PC-3 (cell line): ENCODE data around the gene PDHX. TPM values are rescaled to one million over a fixed set of nuclear protein-coding genes. Genes with fewer than 3 reads are reported as not detected.

Experiments
- ATAC-seq: fragments of 200-7000 bp; cut with Tn5 transposase; 2 replicates; pipeline ENCODE4 v1.9.1; 2020; ENCODE audit warnings: mild to moderate bottlenecking, moderate library complexity
- BruUV-seq: library from RNA; stranded (reverse); fragments of 400-500 nt; replicated peaks from 2 replicates; lab custom pipeline; 2021; lab: Mats Ljungman, UMichigan
- CTCF ChIA-PET: fragments of 300-600 bp; sonication (Branson Sonifier 250); formaldehyde crosslinking; loops from one replicate; lab custom pipeline; 2022; ENCODE audit warnings: antibody characterized with exemption; lab: Charles Lee
- POLR2A ChIA-PET: fragments of 300-600 bp; sonication (Branson Sonifier 250); formaldehyde crosslinking; loops from one replicate; lab custom pipeline; 2022; ENCODE audit warnings: antibody characterized with exemption; ENCODE audit not compliant: unreplicated experiment; lab: Charles Lee
- DNase-seq: peaks from one replicate; pipeline ENCODE4 v3.0.0-alpha.2; 2015
- H2AFZ ChIP-seq: fragments of 300-600 bp; sonication (generic); 2 replicates; pipeline ENCODE4 v1.6.0; 2016; ENCODE audit warnings: antibody characterized with exemption, low read length
- H3F3A ChIP-seq: fragments of 300-600 bp; sonication (generic); one replicate; pipeline ENCODE4 v1.6.0; 2017; ENCODE audit warnings: antibody characterized with exemption, low read length, control low read depth, mild to moderate bottlenecking; ENCODE audit not compliant: unreplicated experiment
- H3K27ac ChIP-seq: fragments of 300-600 bp; sonication (generic); 2 replicates; pipeline ENCODE4 v1.5.1; 2016; ENCODE audit warnings: mild to moderate bottlenecking, low read length
- H3K27me3 ChIP-seq: fragments of 300-600 bp; sonication (generic); 2 replicates; pipeline ENCODE4 v1.6.1; 2016; ENCODE audit warnings: low read length, mixed read lengths
- H3K36me3 ChIP-seq: fragments of 300-600 bp; sonication (generic); 2 replicates; pipeline ENCODE4 v1.6.1; 2016; ENCODE audit warnings: low read depth, mixed run types, low read length, mixed read lengths
- H3K4me1 ChIP-seq: fragments of 300-600 bp; sonication (generic); 2 replicates; pipeline ENCODE4 v1.5.1; 2016; ENCODE audit warnings: low read length; ENCODE audit not compliant: insufficient read depth
- H3K4me2 ChIP-seq: fragments of 300-600 bp; sonication (generic); 2 replicates; pipeline ENCODE4 v1.6.0; 2016; ENCODE audit warnings: low read length
- H3K4me3 ChIP-seq: fragments of 300-600 bp; sonication (generic); 2 replicates; pipeline ENCODE4 v1.5.1; 2016; ENCODE audit warnings: mild to moderate bottlenecking, low read length, mixed read lengths
- H3K79me2 ChIP-seq: fragments of 300-600 bp; sonication (generic); 2 replicates; pipeline ENCODE4 v1.6.1; 2017; ENCODE audit warnings: low read length, mixed read lengths
- H3K9ac ChIP-seq: fragments of 300-600 bp; sonication (generic); 2 replicates; pipeline ENCODE4 v1.6.0; 2016; ENCODE audit warnings: mild to moderate bottlenecking, low read length
- H3K9me2 ChIP-seq: fragments of 300-600 bp; sonication (generic); replicated peaks from 2 replicates; pipeline ENCODE4 v1.6.1; 2016; ENCODE audit warnings: mixed run types, low read length, mixed read lengths
- H3K9me3 ChIP-seq: fragments of 300-600 bp; sonication (generic); 2 replicates; pipeline ENCODE4 v1.6.1; 2016; ENCODE audit warnings: low read length, mixed read lengths
- H4K20me1 ChIP-seq: fragments of 300-600 bp; sonication (generic); 2 replicates; pipeline ENCODE4 v1.6.1; 2016; ENCODE audit warnings: low read length, mixed read lengths
- EZH2 ChIP-seq: fragments of 300-600 bp; sonication (generic); IDR thresholded peaks from one replicate; pipeline ENCODE4 v1.6.1; 2017; ENCODE audit warnings: antibody characterized with exemption, mild to moderate bottlenecking, low read length; ENCODE audit not compliant: unreplicated experiment
- EZH2phosphoT487 ChIP-seq: fragments of 300-600 bp; sonication (generic); IDR thresholded peaks from 2 replicates; pipeline ENCODE4 v1.6.1; 2018; ENCODE audit warnings: mild to moderate bottlenecking, antibody characterized with exemption, low read length, borderline replicate concordance
- intact Hi-C: fragments of 100-400 bp; cut with micrococcal nuclease; formaldehyde crosslinking; loops from 2 replicates; pipeline ENCODE4 v1.9.0; 2023
- total RNA-seq: library from RNA; depleted of rRNA; stranded (reverse); fragments of >200 nt; gene quantifications from 2 replicates; pipeline ENCODE4 v1.2.3, GENCODE V29; 2014
- TF ChIP-seq, protein P1 (sequence below): fragments of 300-600 bp; sonication (generic); conservative IDR thresholded peaks from 2 replicates; pipeline ENCODE4 v1.5.1; 2017; ENCODE audit warnings: antibody characterized with exemption, low read depth, mild to moderate bottlenecking, low read length

PDHX gene
- total RNA-seq, 1 experiment from 2014 or later, result 20.3 TPM

DNA sequence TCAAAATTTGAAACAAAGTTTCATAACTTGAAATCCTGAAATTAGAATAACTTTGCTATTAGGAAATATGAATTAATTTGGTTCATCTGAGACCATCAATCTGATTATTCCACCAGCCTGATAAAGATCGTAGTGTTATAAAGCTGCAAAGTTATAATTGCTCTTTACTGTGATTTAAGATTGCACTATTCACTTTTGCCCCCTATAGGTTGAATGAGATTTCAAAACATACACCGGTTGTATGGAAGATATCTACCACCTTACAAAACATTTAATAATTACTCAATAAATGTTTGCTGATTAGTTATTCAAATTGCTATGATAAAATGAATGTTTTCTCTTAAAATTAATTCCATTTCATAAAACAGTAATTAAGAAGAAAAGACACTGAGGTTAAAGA lies 26.3 kb upstream of the PDHX start:
- Histone ChIP-seq H2AFZ (no peak overlapping the region), H3K9me3 (no peaks in the 10 kb centered on the region), H3K36me3 (no peaks in the 10 kb centered on the region), H3K27me3 (no peaks in the 10 kb centered on the region), H3K9me2 (no peaks in the 10 kb centered on the region), H3K4me2 (0 out of 2 replicates have a peak overlapping the region, but pooled peaks have one; percentile 12), H3K27ac (peak overlapping the region; percentile 37), H3K79me2 (no peaks in the 10 kb centered on the region), H3K4me3 (no peak overlapping the region), H3K9ac (0 out of 2 replicates have a peak overlapping the region, but pooled peaks have one; percentile 17), H3F3A (no peaks in the 10 kb centered on the region), H4K20me1 (no peaks in the 10 kb centered on the region), H3K4me1 (peaks cover 17% of the 10 kb centered on the region)
- ATAC-seq (peak; percentile 76), DNase-seq (peak; percentile 57)
- ChIA-PET POLR2A (interaction anchor here (0.7 kb wide), 1 partner anchor 269 kb away, joined by 4 read pairs; no protein-coding TSS in a partner anchor), CTCF (interaction anchor here (0.5 to 2.6 kb wide), 3 partner anchors 237 to 304 kb away, joined by 3 to 10 read pairs (median 6); no protein-coding TSS in a partner anchor)
- intact Hi-C loops, result loop anchor here (1.0 to 10.0 kb wide), 5 partner anchors 133 to 377 kb away; partner anchors contain the start of gene ELF5
- no TSS peak for BruUV-seq
- no peak for TF ChIP-seq EZH2phosphoT487
- TF ChIP-seq, protein P1, sequence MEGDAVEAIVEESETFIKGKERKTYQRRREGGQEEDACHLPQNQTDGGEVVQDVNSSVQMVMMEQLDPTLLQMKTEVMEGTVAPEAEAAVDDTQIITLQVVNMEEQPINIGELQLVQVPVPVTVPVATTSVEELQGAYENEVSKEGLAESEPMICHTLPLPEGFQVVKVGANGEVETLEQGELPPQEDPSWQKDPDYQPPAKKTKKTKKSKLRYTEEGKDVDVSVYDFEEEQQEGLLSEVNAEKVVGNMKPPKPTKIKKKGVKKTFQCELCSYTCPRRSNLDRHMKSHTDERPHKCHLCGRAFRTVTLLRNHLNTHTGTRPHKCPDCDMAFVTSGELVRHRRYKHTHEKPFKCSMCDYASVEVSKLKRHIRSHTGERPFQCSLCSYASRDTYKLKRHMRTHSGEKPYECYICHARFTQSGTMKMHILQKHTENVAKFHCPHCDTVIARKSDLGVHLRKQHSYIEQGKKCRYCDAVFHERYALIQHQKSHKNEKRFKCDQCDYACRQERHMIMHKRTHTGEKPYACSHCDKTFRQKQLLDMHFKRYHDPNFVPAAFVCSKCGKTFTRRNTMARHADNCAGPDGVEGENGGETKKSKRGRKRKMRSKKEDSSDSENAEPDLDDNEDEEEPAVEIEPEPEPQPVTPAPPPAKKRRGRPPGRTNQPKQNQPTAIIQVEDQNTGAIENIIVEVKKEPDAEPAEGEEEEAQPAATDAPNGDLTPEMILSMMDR, result peak; percentile 70

DNA sequence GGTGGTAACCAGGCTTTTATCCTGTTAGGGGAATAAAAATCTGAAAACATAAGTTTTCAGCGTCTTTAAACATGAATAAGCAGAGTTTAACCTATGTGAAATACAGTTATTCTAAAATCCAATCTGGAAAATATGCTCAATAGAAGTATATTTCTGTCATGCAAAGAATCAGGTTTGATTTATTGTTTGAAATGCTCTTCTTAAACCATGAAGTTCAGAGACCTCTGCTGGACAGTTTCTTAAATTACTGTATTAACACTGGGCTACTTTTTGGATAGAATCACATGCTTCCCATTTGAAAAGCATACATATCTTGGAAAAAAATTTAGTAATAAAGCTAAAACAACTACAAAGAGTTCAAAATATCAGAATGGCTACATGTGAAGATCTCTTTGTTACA lies 25.6 kb upstream of the PDHX start:
- ATAC-seq (peak; percentile 68; the same call in 1 of the 2 replicates), DNase-seq (peak; percentile 78)
- CTCF ChIA-PET, result interaction anchor here (0.6 to 2.6 kb wide), 3 partner anchors 236 to 503 kb away, joined by 3 to 10 read pairs (median 3); no protein-coding TSS in a partner anchor
- H3K79me2 ChIP-seq, result no peaks in the 10 kb centered on the region
- no peak overlapping the region for H2AFZ ChIP-seq
- no TSS peak for BruUV-seq
- TF ChIP-seq, protein P1, result peak; percentile 72
- no peak for TF ChIP-seq EZH2phosphoT487
- H3K9me3 ChIP-seq, result no peaks in the 10 kb centered on the region
- intact Hi-C loops, result loop anchor here (1.0 to 10.0 kb wide), 5 partner anchors 134 to 378 kb away; partner anchors contain the start of gene ELF5
- no peak overlapping the region for H3K4me3 ChIP-seq
- no peaks in the 10 kb centered on the region for H3K36me3 ChIP-seq
- H4K20me1 ChIP-seq, result no peaks in the 10 kb centered on the region
- 0 out of 2 replicates have a peak overlapping the region, but pooled peaks have one; percentile 17 for H3K9ac ChIP-seq
- no peaks in the 10 kb centered on the region for H3K9me2 ChIP-seq
- POLR2A ChIA-PET, result no interaction called here
- no peaks in the 10 kb centered on the region for H3F3A ChIP-seq
- no peaks in the 10 kb centered on the region for H3K27me3 ChIP-seq
- peak overlapping the region; percentile 37 for H3K27ac ChIP-seq
- H3K4me1 ChIP-seq, result peaks cover 17% of the 10 kb centered on the region
- H3K4me2 ChIP-seq, result 0 out of 2 replicates have a peak overlapping the region, but pooled peaks have one; percentile 12

DNA sequence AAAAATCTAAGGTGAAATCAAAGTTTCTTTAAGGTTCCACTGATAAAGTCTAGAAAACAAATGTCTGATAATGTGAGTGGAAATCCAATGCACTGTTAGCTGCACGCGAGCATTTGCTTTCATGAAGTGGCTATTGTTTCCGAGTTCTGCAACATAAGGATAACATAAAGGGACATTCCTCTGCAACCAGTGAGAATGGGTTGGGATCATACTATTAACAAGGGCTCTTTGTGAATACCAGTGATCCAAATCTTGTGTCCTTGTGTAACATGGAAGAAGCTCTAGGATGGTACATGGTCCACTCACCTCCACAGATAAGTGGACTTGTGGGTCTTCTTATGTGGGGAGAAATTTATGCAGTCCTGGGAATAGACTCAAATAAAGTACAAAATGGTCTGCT lies 24.8 kb upstream of the PDHX start:
- DNase-seq (no peak), ATAC-seq (no peak)
- H3K27ac ChIP-seq, result no peak overlapping the region
- H2AFZ ChIP-seq, result no peak overlapping the region
- H3K4me1 ChIP-seq, result peaks cover 17% of the 10 kb centered on the region
- no TSS peak for BruUV-seq
- TF ChIP-seq, protein P1, result no peak
- TF ChIP-seq EZH2phosphoT487, result no peak
- TF ChIP-seq EZH2, result no peak
- intact Hi-C loops, result loop anchor here (10.0 kb wide), 1 partner anchor 207 kb away; no protein-coding TSS in a partner anchor
- CTCF ChIA-PET, result interaction anchor here (0.6 to 2.6 kb wide), 2 partner anchors 237 to 305 kb away, joined by 3 to 10 read pairs; no protein-coding TSS in a partner anchor
- H3K79me2 ChIP-seq, result no peaks in the 10 kb centered on the region
- POLR2A ChIA-PET, result no interaction called here
- no peaks in the 10 kb centered on the region for H3K9me3 ChIP-seq
- H3F3A ChIP-seq, result no peaks in the 10 kb centered on the region
- no peaks in the 10 kb centered on the region for H3K9me2 ChIP-seq
- no peaks in the 10 kb centered on the region for H4K20me1 ChIP-seq
- H3K9ac ChIP-seq, result no peak overlapping the region
- no peak overlapping the region for H3K4me3 ChIP-seq
- H3K27me3 ChIP-seq, result no peaks in the 10 kb centered on the region
- no peaks in the 10 kb centered on the region for H3K36me3 ChIP-seq
- no peak overlapping the region for H3K4me2 ChIP-seq
